K562 (cell line): Measurements from ENCODE around the gene CSNK2A1. TPM values are rescaled to one million over a fixed set of nuclear protein-coding genes. Genes with fewer than 3 reads are reported as not detected.

Experiments used
- ATAC-seq: fragments of 200-7000 bp; cut with Tn5 transposase; 3 replicates; pipeline ENCODE4 v1.9.1; 2020; ENCODE audit warnings: moderate library complexity
- BruUV-seq: library from RNA; stranded (reverse); fragments of 400-500 nt; replicated peaks from 2 replicates; lab custom pipeline; 2021; lab: Mats Ljungman, UMichigan
- CTCF ChIA-PET: fragments of 300-600 bp; formaldehyde crosslinking; extraction: SDS; loops from one replicate; lab custom pipeline; 2021; ENCODE audit warnings: low intra/inter-chr PET ratio; lab: Yijun Ruan, JAX
- POLR2A ChIA-PET: fragments of 300-600, 350-650 bp; sonication (Branson Sonifier 250); formaldehyde crosslinking; extraction: SDS; loops from one replicate; lab custom pipeline; 2021; ENCODE audit warnings: antibody characterized with exemption, inconsistent platforms; lab: Yijun Ruan, JAX
- DNase-seq, 4 experiments: peaks; one replicate each; pipeline versions ENCODE4 v3.0.0 to v3.0.0-alpha.2; 2011 to 2018; ENCODE audit warnings: low spot score in 3 of 4, mixed read lengths in 3 of 4; ENCODE audit errors: extremely low read depth in 1 of 4
- FAIRE-seq: peaks from 2 replicates; lab custom pipeline; 2011; peaks lifted over from hg19 to GRCh38; lab: Jason Lieb, UNC
- H2AFZ ChIP-seq: 2 replicates; pipeline ENCODE4 v1.6.0; 2011; ENCODE audit warnings: low read depth, low read length, control low read depth, inconsistent platforms
- H3K27ac ChIP-seq: fragments of 200-600 bp; 3 replicates; pipeline ENCODE4 v1.8.0; 2011; ENCODE audit warnings: low read depth, mild to moderate bottlenecking, control low read depth, inconsistent platforms, low read length, moderate library complexity, mixed read lengths; ENCODE audit errors: extremely low read depth
- H3K27me3 ChIP-seq, 2 experiments: fragments of 300-600 bp in 1 of 2; 2 replicates in 1 of 2; 3 replicates in 1 of 2; pipeline versions ENCODE4 v1.6.0 to v1.8.0; 2011; ENCODE audit warnings: inconsistent platforms in 2 of 2, low read length in 2 of 2, mild to moderate bottlenecking in 1 of 2, mixed read lengths in 1 of 2, moderate library complexity in 1 of 2; ENCODE audit not compliant: control insufficient read depth in 2 of 2, insufficient read depth in 2 of 2
- H3K36me3 ChIP-seq: fragments of 300-600 bp; 3 replicates; pipeline ENCODE4 v1.8.0; 2011; ENCODE audit warnings: mild to moderate bottlenecking, low read length, inconsistent platforms; ENCODE audit not compliant: control insufficient read depth, insufficient read depth
- H3K4me1 ChIP-seq, 2 experiments: fragments of 200-600 bp in 1 of 2; replicated peaks in 1 of 2; 2 replicates in 1 of 2; 3 replicates in 1 of 2; pipeline versions ENCODE4 v1.5.1 to v1.8.0; 2011; ENCODE audit warnings: inconsistent platforms in 2 of 2, low read length in 2 of 2, mild to moderate bottlenecking in 1 of 2, mixed read lengths in 1 of 2, moderate library complexity in 1 of 2; ENCODE audit not compliant: control insufficient read depth in 2 of 2, insufficient read depth in 2 of 2
- H3K4me2 ChIP-seq: 2 replicates; pipeline ENCODE4 v1.6.1; 2011; ENCODE audit warnings: low read length, control low read depth, inconsistent platforms, mixed read lengths; ENCODE audit not compliant: insufficient read depth
- H3K4me3 ChIP-seq: fragments of 200-600 bp; sonication (generic), shearing (Covaris generic); 2 replicates; pipeline ENCODE4 v1.5.1; 2016; ENCODE audit warnings: control low read depth, inconsistent platforms
- H3K79me2 ChIP-seq: fragments of 200-600 bp; 3 replicates; pipeline ENCODE4 v1.8.0; 2011; ENCODE audit warnings: low read length, inconsistent platforms; ENCODE audit not compliant: control insufficient read depth, insufficient read depth
- H3K9ac ChIP-seq, 2 experiments: 2 replicates each; pipeline versions ENCODE4 v1.6.0 to v1.6.1; 2011; ENCODE audit warnings: low read depth in 2 of 2, low read length in 2 of 2, control low read depth in 1 of 2, inconsistent platforms in 1 of 2, mild to moderate bottlenecking in 1 of 2, mixed read lengths in 1 of 2; ENCODE audit not compliant: insufficient read depth in 1 of 2
- H3K9me1 ChIP-seq: one replicate; pipeline ENCODE4 v1.6.0; 2011; ENCODE audit warnings: inconsistent platforms, mild to moderate bottlenecking, low read length, moderate library complexity; ENCODE audit not compliant: control insufficient read depth, insufficient read depth
- H3K9me3 ChIP-seq: replicated peaks from 2 replicates; pipeline ENCODE4 v1.5.1; 2011; ENCODE audit warnings: low read depth, low read length, inconsistent platforms; ENCODE audit not compliant: control insufficient read depth, insufficient read depth
- H4K20me1 ChIP-seq: replicated peaks from 2 replicates; pipeline ENCODE4 v1.6.1; 2011; ENCODE audit warnings: low read length, inconsistent platforms, mixed read lengths; ENCODE audit not compliant: control insufficient read depth, insufficient read depth
- ATF1 ChIP-seq, 2 experiments: fragments of 450-650 bp in 1 of 2; IDR thresholded peaks; 2 replicates each; pipeline ENCODE4 v1.6.1; 2016; ENCODE audit warnings: missing compliant biosample characterization in 1 of 2, missing genetic modification characterization in 1 of 2
- ATF7 ChIP-seq: fragments of 450-650 bp; IDR thresholded peaks from 2 replicates; pipeline ENCODE4 v1.7.1; 2014; ENCODE audit warnings: mild to moderate bottlenecking, moderate library complexity
- CREM ChIP-seq: IDR thresholded peaks from 2 replicates; pipeline ENCODE4 v1.6.1; 2014; ENCODE audit warnings: antibody characterized with exemption, low read depth
- ID3 ChIP-seq, 2 experiments: fragments of 250-450 bp in 1 of 2; fragments of 450-650 bp in 1 of 2; sonication (Bioruptor Pico) in 1 of 2; IDR thresholded peaks; 2 replicates each; pipeline versions ENCODE4 v1.6.1 to v1.8.0; 2016 to 2021; ENCODE audit warnings: mild to moderate bottlenecking in 2 of 2, moderate library complexity in 2 of 2, missing compliant biosample characterization in 1 of 2, missing genetic modification characterization in 1 of 2
- JUND ChIP-seq, 2 experiments: IDR thresholded peaks; 2 replicates in 1 of 2; 3 replicates in 1 of 2; pipeline ENCODE4 v1.6.1; 2011; ENCODE audit warnings: borderline replicate concordance in 2 of 2, low read depth in 2 of 2, low read length in 2 of 2, improper control_type of control experiment in 1 of 2, missing biosample characterization in 1 of 2, missing genetic modification characterization in 1 of 2, missing genetic modification reagents in 1 of 2
- PHB2 ChIP-seq: fragments of 450-650 bp; IDR thresholded peaks from 2 replicates; pipeline ENCODE4 v1.6.1; 2017; ENCODE audit warnings: low read depth
- RHOXF2B ChIP-seq: fragments of 250-450 bp; sonication (Bioruptor Pico); conservative IDR thresholded peaks from 2 replicates; pipeline ENCODE4 v1.5.1; 2021
- WGBS: fragments of 100-300 bp; shearing (Covaris generic); methylation state at CpG from one replicate; pipeline ENCODE4 v1.1.6; 2016; ENCODE audit warnings: low coverage, mixed read lengths; ENCODE audit not compliant: insufficient coverage; ENCODE audit errors: missing lambda C conversion rate; 5-methylcytosine and 5-hydroxymethylcytosine counted together
- in situ Hi-C: fragments of 300-500 bp; cut with MboI; formaldehyde crosslinking; loops from 4 replicates; pipeline ENCODE4 v1.15.0; 2018; ENCODE audit warnings: inconsistent platforms, mixed read lengths
- intact Hi-C: fragments of 100-400 bp; cut with micrococcal nuclease; formaldehyde crosslinking; loops from 2 replicates; pipeline ENCODE4 v1.14.2; 2022
- polyA plus RNA-seq, 8 experiments: library from polyadenylated mRNA; depleted of rRNA in 4 of 8; stranded (reverse) in 5 of 8; unstranded in 3 of 8; fragments of >200 nt; fragmentation: Nextera tagmentation in 2 of 8; fragmentation: Illumina TruSeq in 1 of 8; extraction: Ambion mirVana in 2 of 8; extraction: Trizol in 1 of 8; gene quantifications; 2 replicates each; pipeline versions ENCODE4 v1.2.1 to v1.2.3, GENCODE V29; 2011 to 2014; ENCODE audit warnings: inconsistent platforms in 1 of 8, missing spikeins in 1 of 8
- total RNA-seq, 7 experiments: library from RNA; depleted of rRNA in 6 of 7; stranded (reverse); fragments of >200 nt in 6 of 7; fragmentation: Illumina TruSeq in 2 of 7; extraction: Trizol in 2 of 7; gene quantifications; 2 replicates each; pipeline versions ENCODE4 v1.2.1 to v1.2.3, GENCODE V29; 2011 to 2021; ENCODE audit warnings: low replicate concordance in 1 of 7
- TF ChIP-seq, protein P1 (sequence below), 2 experiments: fragments of 450-650 bp; conservative IDR thresholded peaks; 2 replicates each; pipeline ENCODE4 v1.6.1; 2017; ENCODE audit warnings: mild to moderate bottlenecking in 2 of 2, moderate library complexity in 2 of 2
- TF ChIP-seq, protein P2 (sequence below), 2 experiments: fragments of 450-650 bp in 1 of 2; sonication (generic) in 1 of 2; formaldehyde crosslinking in 1 of 2; IDR thresholded peaks in 1 of 2; conservative IDR thresholded peaks in 1 of 2; 2 replicates each; pipeline versions ENCODE4 v1.6.1 to v1.8.1; 2016 to 2023; ENCODE audit warnings: mild to moderate bottlenecking in 2 of 2, moderate library complexity in 2 of 2, inconsistent platforms in 1 of 2, missing genetic modification reagents in 1 of 2

CSNK2A1 gene
- total and polyA plus RNA-seq, 9 of the 15 experiments (the other 6 are each of a cell fraction or from before 2014, with no cell fraction given) = 71.0 to 251 (median 103) TPM

- TF ChIP-seq RHOXF2B (CRISPR knock-in tag) = no peak
- no peak for TF ChIP-seq ID3 (CRISPR knock-in tag; IDR thresholded peaks at IDR 0.05)
- no peak for TF ChIP-seq ID3 (tag; IDR thresholded peaks at IDR 0.05)
These were observed 30.8 kb upstream of the CSNK2A1 start (continued) for GRCh38 chr20:574297-574942.

- Histone ChIP-seq H3K4me3 (no peak overlapping the region), H3K9me1 (no peaks in the 10 kb centered on the region), H3K27me3 (peaks cover 0 to 4% of the 10 kb centered on the region in 2 experiments; a peak in 1 of 5 replicates), H2AFZ (no peak overlapping the region), H3K4me1 (peaks cover 7 to 16% of the 10 kb centered on the region in 2 experiments; a peak in 4 of 5 replicates), H3K4me2 (no peak overlapping the region), H4K20me1 (no peaks in the 10 kb centered on the region), H3K9me3 (no peaks in the 10 kb centered on the region), H3K27ac (no peak overlapping the region), H3K36me3 (no peaks in the 10 kb centered on the region), H3K9ac (no peak overlapping the region), H3K79me2 (no peaks in the 10 kb centered on the region)
- FAIRE-seq (no peak), DNase-seq (no peak), ATAC-seq (no peak)
- BruUV-seq = no TSS peak
- in situ Hi-C loops = no loop called here
- 14% methylated on average over 8 of the region's 12 CpGs for WGBS
- intact Hi-C loops = no loop called here
- CTCF ChIA-PET = no interaction called here
- TF ChIP-seq, protein P1, sequence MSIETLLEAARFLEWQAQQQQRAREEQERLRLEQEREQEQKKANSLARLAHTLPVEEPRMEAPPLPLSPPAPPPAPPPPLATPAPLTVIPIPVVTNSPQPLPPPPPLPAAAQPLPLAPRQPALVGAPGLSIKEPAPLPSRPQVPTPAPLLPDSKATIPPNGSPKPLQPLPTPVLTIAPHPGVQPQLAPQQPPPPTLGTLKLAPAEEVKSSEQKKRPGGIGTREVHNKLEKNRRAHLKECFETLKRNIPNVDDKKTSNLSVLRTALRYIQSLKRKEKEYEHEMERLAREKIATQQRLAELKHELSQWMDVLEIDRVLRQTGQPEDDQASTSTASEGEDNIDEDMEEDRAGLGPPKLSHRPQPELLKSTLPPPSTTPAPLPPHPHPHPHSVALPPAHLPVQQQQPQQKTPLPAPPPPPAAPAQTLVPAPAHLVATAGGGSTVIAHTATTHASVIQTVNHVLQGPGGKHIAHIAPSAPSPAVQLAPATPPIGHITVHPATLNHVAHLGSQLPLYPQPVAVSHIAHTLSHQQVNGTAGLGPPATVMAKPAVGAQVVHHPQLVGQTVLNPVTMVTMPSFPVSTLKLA (conservative IDR thresholded peaks at IDR 0.05) = no peak
- TF ChIP-seq JUND (IDR thresholded peaks at IDR 0.05; ENCODE audit: borderline replicate concordance, low read depth, low read length) = no peak
- TF ChIP-seq JUND (tag; IDR thresholded peaks at IDR 0.05; ENCODE audit: borderline replicate concordance, low read depth, low read length) = peak; percentile 14; the same call in 1 of the 3 replicates
- TF ChIP-seq, protein P2, sequence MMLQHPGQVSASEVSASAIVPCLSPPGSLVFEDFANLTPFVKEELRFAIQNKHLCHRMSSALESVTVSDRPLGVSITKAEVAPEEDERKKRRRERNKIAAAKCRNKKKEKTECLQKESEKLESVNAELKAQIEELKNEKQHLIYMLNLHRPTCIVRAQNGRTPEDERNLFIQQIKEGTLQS (IDR thresholded peaks at IDR 0.05) = peak; percentile 90
- TF ChIP-seq, protein P2 (CRISPR knock-in tag; conservative IDR thresholded peaks at IDR 0.05) = no peak
- TF ChIP-seq CREM = 0 out of 2 replicates have a peak, but pooled peaks have one; percentile 29
- no peak for TF ChIP-seq ATF1 (CRISPR knock-in tag; IDR thresholded peaks at IDR 0.05)
- TF ChIP-seq ATF1 (tag; IDR thresholded peaks at IDR 0.05) = peak; percentile 38; the same call in 1 of the 2 replicates
- no peak for TF ChIP-seq PHB2
- TF ChIP-seq ATF7 = peak; percentile 89
- POLR2A ChIA-PET = interaction anchor here (0.8 kb wide), 1 partner anchor 10 kb away, joined by 3 read pairs; no protein-coding TSS in a partner anchor
These were observed 30.1 kb upstream of the CSNK2A1 start for GRCh38 chr20:573414-574296.
